Effector memory CD4-positive, alpha-beta T cell (primary cell): ENCODE data around the gene CAMSAP1.
"Not testable (repeated sequence)": the region's sequence is repeated elsewhere in the genome, so short reads cannot be mapped to it uniquely, and the experiment has no call there.

Experiments
- DNase-seq, 3 donors: peaks; one replicate each; pipeline ENCODE4 v3.0.0-alpha.2; 2020
- H3K27ac ChIP-seq: 2 replicates; pipeline ENCODE4 v1.7.0; 2013; ENCODE audit warnings: mild to moderate bottlenecking, low read length, moderate library complexity; ENCODE audit not compliant: insufficient read depth, poor library complexity, severe bottlenecking
- H3K27me3 ChIP-seq: replicated peaks from 2 replicates; pipeline ENCODE4 v1.7.0; 2013; ENCODE audit warnings: mild to moderate bottlenecking, low read length; ENCODE audit not compliant: insufficient read depth, control insufficient read depth, poor library complexity, severe bottlenecking
- H3K36me3 ChIP-seq: 2 replicates; pipeline ENCODE4 v1.7.0; 2013; ENCODE audit warnings: mild to moderate bottlenecking, low read length, moderate library complexity; ENCODE audit not compliant: control insufficient read depth, insufficient read depth
- H3K4me1 ChIP-seq: 2 replicates; pipeline ENCODE4 v1.7.0; 2013; ENCODE audit warnings: low read length, mild to moderate bottlenecking; ENCODE audit not compliant: control insufficient read depth, insufficient read depth, poor library complexity, severe bottlenecking
- H3K4me3 ChIP-seq: 2 replicates; pipeline ENCODE4 v1.7.0; 2013; ENCODE audit warnings: low read length, low read depth, mild to moderate bottlenecking; ENCODE audit not compliant: insufficient read depth, poor library complexity, severe bottlenecking
- H3K9me3 ChIP-seq: 2 replicates; pipeline ENCODE4 v1.7.0; 2013; ENCODE audit warnings: mild to moderate bottlenecking, low read length, moderate library complexity; ENCODE audit not compliant: control insufficient read depth
- total RNA-seq, 3 donors: gene quantifications; one replicate each; lab custom pipeline; 2026; lab: John Stamatoyannopoulos, UW

The CAMSAP1 gene, protein sequence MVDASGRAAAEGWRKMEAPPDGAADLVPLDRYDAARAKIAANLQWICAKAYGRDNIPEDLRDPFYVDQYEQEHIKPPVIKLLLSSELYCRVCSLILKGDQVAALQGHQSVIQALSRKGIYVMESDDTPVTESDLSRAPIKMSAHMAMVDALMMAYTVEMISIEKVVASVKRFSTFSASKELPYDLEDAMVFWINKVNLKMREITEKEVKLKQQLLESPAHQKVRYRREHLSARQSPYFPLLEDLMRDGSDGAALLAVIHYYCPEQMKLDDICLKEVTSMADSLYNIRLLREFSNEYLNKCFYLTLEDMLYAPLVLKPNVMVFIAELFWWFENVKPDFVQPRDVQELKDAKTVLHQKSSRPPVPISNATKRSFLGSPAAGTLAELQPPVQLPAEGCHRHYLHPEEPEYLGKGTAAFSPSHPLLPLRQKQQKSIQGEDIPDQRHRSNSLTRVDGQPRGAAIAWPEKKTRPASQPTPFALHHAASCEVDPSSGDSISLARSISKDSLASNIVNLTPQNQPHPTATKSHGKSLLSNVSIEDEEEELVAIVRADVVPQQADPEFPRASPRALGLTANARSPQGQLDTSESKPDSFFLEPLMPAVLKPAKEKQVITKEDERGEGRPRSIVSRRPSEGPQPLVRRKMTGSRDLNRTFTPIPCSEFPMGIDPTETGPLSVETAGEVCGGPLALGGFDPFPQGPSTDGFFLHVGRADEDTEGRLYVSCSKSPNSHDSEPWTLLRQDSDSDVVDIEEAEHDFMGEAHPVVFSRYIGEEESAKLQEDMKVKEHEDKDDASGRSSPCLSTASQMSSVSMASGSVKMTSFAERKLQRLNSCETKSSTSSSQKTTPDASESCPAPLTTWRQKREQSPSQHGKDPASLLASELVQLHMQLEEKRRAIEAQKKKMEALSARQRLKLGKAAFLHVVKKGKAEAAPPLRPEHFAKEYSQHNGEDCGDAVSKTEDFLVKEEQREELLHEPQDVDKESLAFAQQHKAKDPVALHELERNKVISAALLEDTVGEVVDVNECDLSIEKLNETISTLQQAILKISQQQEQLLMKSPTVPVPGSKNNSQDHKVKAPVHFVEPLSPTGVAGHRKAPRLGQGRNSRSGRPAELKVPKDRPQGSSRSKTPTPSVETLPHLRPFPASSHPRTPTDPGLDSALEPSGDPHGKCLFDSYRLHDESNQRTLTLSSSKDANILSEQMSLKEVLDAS (N-terminal part only)
- 73.4 to 84.7 (median 80.2) reads per million in 3 donors for total RNA-seq

GRCh38 chr9:135907431-135908092 is at the start of gene CAMSAP1:
TSS of gene CAMSAP1 (minus strand) at chr9:135907546. CDS start at chr9:135907159, 387 bp downstream.
- DNase-seq = peak; percentile 91 to 96 (median 94)
- H3K27me3 ChIP-seq = no peaks in the 10 kb centered on the region
- H3K4me1 ChIP-seq = peaks cover 24% of the 10 kb centered on the region
- H3K36me3 ChIP-seq = peaks cover 6% of the 10 kb centered on the region
- peak within 1 kb of the TSS; percentile 72 for H3K27ac ChIP-seq
- peak within 1 kb of the TSS; percentile 90 for H3K4me3 ChIP-seq
- no peaks in the 10 kb centered on the region for H3K9me3 ChIP-seq

DNA sequence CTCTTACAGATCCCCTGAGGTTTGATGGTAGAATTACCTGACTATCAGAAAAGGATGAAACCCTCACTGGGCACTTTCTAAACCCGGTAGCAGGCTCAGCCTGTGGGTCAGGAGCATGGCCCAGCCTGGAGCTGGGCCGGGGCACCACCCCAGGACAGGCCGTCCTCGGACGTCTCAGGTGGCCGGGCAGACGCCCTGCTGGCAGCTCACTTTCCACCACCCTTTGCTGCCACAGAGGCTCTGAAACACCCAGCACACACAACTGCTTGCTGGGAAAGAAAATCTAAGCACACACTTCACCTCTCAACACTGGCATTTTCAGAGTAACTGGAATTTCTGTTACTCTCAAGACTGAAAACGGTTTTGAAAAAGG is 49.4 kb upstream of the CAMSAP1 start:
- Histone ChIP-seq H3K9me3 (no peaks in the 10 kb centered on the region), H3K4me1 (peaks cover 11% of the 10 kb centered on the region), H3K36me3 (peaks cover 5% of the 10 kb centered on the region), H3K4me3 (no peak overlapping the region), H3K27ac (no peak overlapping the region), H3K27me3 (no peaks in the 10 kb centered on the region)
- DNase-seq = no peak

- no peaks in the 10 kb centered on the region for H3K27me3 ChIP-seq
- H3K27ac ChIP-seq = no peak overlapping the region
- no peak for DNase-seq
- peaks cover 11% of the 10 kb centered on the region for H3K4me1 ChIP-seq
- peaks cover 5% of the 10 kb centered on the region for H3K36me3 ChIP-seq
- no peak overlapping the region for H3K4me3 ChIP-seq
- no peaks in the 10 kb centered on the region for H3K9me3 ChIP-seq
These were observed 48.8 kb upstream of the CAMSAP1 start for GRCh38 chr9:135955934-135956801.

GRCh38 chr9:135952664-135953206 is 45.4 kb upstream of the CAMSAP1 start:
- Histone ChIP-seq H3K4me1 (no peaks in the 10 kb centered on the region), H3K36me3 (peaks cover 15% of the 10 kb centered on the region), H3K9me3 (no peaks in the 10 kb centered on the region), H3K27me3 (no peaks in the 10 kb centered on the region), H3K27ac (no peak overlapping the region), H3K4me3 (no peak overlapping the region)
- no peak for DNase-seq

GRCh38 chr9:135951889-135952663 is 44.7 kb upstream of the CAMSAP1 start:
- Histone ChIP-seq H3K27ac (no peak overlapping the region), H3K27me3 (no peaks in the 10 kb centered on the region), H3K4me1 (no peaks in the 10 kb centered on the region), H3K36me3 (peaks cover 16% of the 10 kb centered on the region), H3K9me3 (no peaks in the 10 kb centered on the region), H3K4me3 (no peak overlapping the region)
- no peak for DNase-seq

GRCh38 chr9:135951310-135951709 is 44.0 kb upstream of the CAMSAP1 start:
- peaks cover 23% of the 10 kb centered on the region for H3K36me3 ChIP-seq
- H3K27ac ChIP-seq, H3K4me1 ChIP-seq, H3K9me3 ChIP-seq, DNase-seq, H3K4me3 ChIP-seq, H3K27me3 ChIP-seq: not testable (repeated sequence)

DNA sequence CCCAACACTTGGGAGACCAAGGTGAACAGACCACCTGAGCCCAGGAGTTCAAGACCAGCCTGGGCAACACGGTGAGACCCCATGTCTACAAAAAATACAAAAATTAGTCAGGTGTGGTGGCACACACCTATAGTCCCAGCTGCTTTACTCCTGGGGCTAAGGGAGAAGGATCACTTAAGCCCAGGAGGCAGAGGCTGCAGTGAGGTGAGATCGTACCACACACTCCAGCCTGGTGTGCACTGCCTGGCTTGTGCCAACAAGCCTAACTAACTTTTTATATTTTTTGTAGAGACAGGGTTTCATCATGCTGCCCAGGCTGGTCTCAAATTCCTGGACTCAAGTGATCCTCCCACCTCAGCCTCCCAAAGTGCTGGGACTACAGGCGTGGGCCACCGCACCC is 43.5 kb upstream of the CAMSAP1 start:
- H3K4me1 ChIP-seq, H3K4me3 ChIP-seq, DNase-seq, H3K27ac ChIP-seq, H3K27me3 ChIP-seq, H3K9me3 ChIP-seq: not testable (repeated sequence)
- H3K36me3 ChIP-seq = peaks cover 28% of the 10 kb centered on the region

- Histone ChIP-seq H3K4me3 (no peak overlapping the region), H3K4me1 (no peaks in the 10 kb centered on the region), H3K27ac (no peak overlapping the region), H3K9me3 (no peaks in the 10 kb centered on the region), H3K36me3 (peaks cover 34% of the 10 kb centered on the region), H3K27me3 (no peaks in the 10 kb centered on the region)
- DNase-seq = no peak
These were observed 42.9 kb upstream of the CAMSAP1 start for GRCh38 chr9:135950135-135950682.
